Neural progenitor cell (in vitro differentiated cells): ENCODE measurements around the gene C7.

Experiments
- CTCF ChIP-seq: fragments of 200-600 bp; sonication (generic); IDR thresholded peaks from 2 replicates; pipeline ENCODE4 v1.5.1; 2017; ENCODE audit warnings: antibody characterized with exemption, mild to moderate bottlenecking
- EZH2 ChIP-seq: fragments of 200-600 bp; sonication (generic); IDR thresholded peaks from 2 replicates; pipeline ENCODE4 v1.6.1; 2017; ENCODE audit warnings: antibody characterized with exemption, mild to moderate bottlenecking, moderate library complexity
- EZH2phosphoT487 ChIP-seq: fragments of 200-600 bp; sonication (generic); IDR thresholded peaks from 2 replicates; pipeline ENCODE4 v1.6.1; 2017; ENCODE audit warnings: antibody characterized with exemption

- no peak for TF ChIP-seq CTCF
- no peak for TF ChIP-seq EZH2
- no peak for TF ChIP-seq EZH2phosphoT487
Measured at GRCh38 chr5:40984884-40985283, 75.6 kb downstream of the C7 start.
